GM21526 (cell line): ENCODE measurements around the gene BMPR1A.

Experiments used
- ATAC-seq: cut with Tn5 transposase; IDR thresholded peaks from one replicate; pipeline ENCODE4 v1.9.1; 2021; ENCODE audit warnings: moderate library complexity; ENCODE audit not compliant: unreplicated experiment, low FRiP score

Gene BMPR1A

GRCh38 chr10:86867149-86867548 is 110.7 kb downstream of the BMPR1A start:
- ATAC-seq, result no peak

- ATAC-seq, result no peak
These were observed 111.9 kb downstream of the BMPR1A start for GRCh38 chr10:86868353-86868752.

- no peak for ATAC-seq
These were observed 114.3 kb downstream of the BMPR1A start for GRCh38 chr10:86870679-86871078.

GRCh38 chr10:86871563-86872183 is 115.3 kb downstream of the BMPR1A start:
- ATAC-seq, result no peak

GRCh38 chr10:86872757-86873156 is 116.3 kb downstream of the BMPR1A start:
- no peak for ATAC-seq

GRCh38 chr10:86876748-86877147 is 120.3 kb downstream of the BMPR1A start:
- no peak for ATAC-seq

GRCh38 chr10:86878983-86879713 is 122.7 kb downstream of the BMPR1A start:
- no peak for ATAC-seq

- no peak for ATAC-seq
These were observed 124.6 kb downstream of the BMPR1A start for GRCh38 chr10:86880971-86881370.

- peak; percentile 96 for ATAC-seq
These were observed 132.4 kb downstream of the BMPR1A start for GRCh38 chr10:86888585-86889381.

- no peak for ATAC-seq
These were observed 133.6 kb downstream of the BMPR1A start for GRCh38 chr10:86889997-86890396.

- no peak for ATAC-seq
These were observed 142.1 kb downstream of the BMPR1A start for GRCh38 chr10:86898511-86898910.

- ATAC-seq, result no peak
These were observed 142.7 kb downstream of the BMPR1A start for GRCh38 chr10:86899132-86899531.

- ATAC-seq, result no peak
These were observed 143.4 kb downstream of the BMPR1A start for GRCh38 chr10:86899670-86900276.

- ATAC-seq, result no peak
These were observed 144.5 kb downstream of the BMPR1A start for GRCh38 chr10:86900955-86901354.

GRCh38 chr10:86904600-86904999 is 148.2 kb downstream of the BMPR1A start:
- no peak for ATAC-seq

GRCh38 chr10:86905429-86905828 is 149.0 kb downstream of the BMPR1A start:
- no peak for ATAC-seq

- ATAC-seq, result no peak
These were observed 158.3 kb downstream of the BMPR1A start for GRCh38 chr10:86914734-86915133.

GRCh38 chr10:86918022-86918471 is 161.6 kb downstream of the BMPR1A start:
- no peak for ATAC-seq

- no peak for ATAC-seq
These were observed 166.1 kb downstream of the BMPR1A start for GRCh38 chr10:86922553-86922961.

GRCh38 chr10:86929468-86930380 is 173.3 kb downstream of the BMPR1A start:
- ATAC-seq, result no peak
